Left ventricle myocardium inferior (tissue), 1 donor: ENCODE results near the gene KRT75. TPM values are rescaled to one million over a fixed set of nuclear protein-coding genes. Genes with fewer than 3 reads are reported as not detected.

Experiments
- DNase-seq: peaks from one replicate; pipeline ENCODE4 v3.0.0-alpha.2; 2020
- H3K27ac ChIP-seq: fragments of 200-600 bp; replicated peaks from 2 replicates; pipeline ENCODE4 v1.8.0; 2021
- H3K27me3 ChIP-seq: fragments of 200-600 bp; 2 replicates; pipeline ENCODE4 v1.8.0; 2021; ENCODE audit warnings: low read depth
- H3K36me3 ChIP-seq: fragments of 200-600 bp; 2 replicates; pipeline ENCODE4 v1.8.0; 2021
- H3K4me1 ChIP-seq: fragments of 200-600 bp; 2 replicates; pipeline ENCODE4 v1.8.0; 2021
- H3K4me3 ChIP-seq: fragments of 200-600 bp; 2 replicates; pipeline ENCODE4 v1.8.0; 2021; ENCODE audit warnings: mild to moderate bottlenecking, moderate library complexity
- H3K9me3 ChIP-seq: fragments of 200-600 bp; replicated peaks from 2 replicates; pipeline ENCODE4 v1.8.0; 2021
- CTCF ChIP-seq: fragments of 200-600 bp; IDR thresholded peaks from 2 replicates; pipeline ENCODE4 v1.8.0; 2021; ENCODE audit warnings: antibody characterized with exemption, mild to moderate bottlenecking, borderline replicate concordance
- intact Hi-C: fragments of 100-400 bp; cut with micrococcal nuclease; formaldehyde crosslinking; loops from one replicate; pipeline ENCODE4 v1.11.0; 2022
- total RNA-seq: library from RNA; stranded (reverse); fragmentation: NEBNext Ultra II Directional; extraction: Animal tissue kit (Norgen Biotek cat#: 25700); gene quantifications from one replicate; pipeline ENCODE4 v1.2.1, GENCODE V29; 2021
- donor health status: DM: no; HTN: yes; CAD: no; lungs with severe emphysema.

Gene KRT75
- total RNA-seq, 1 donor from 2014 or later: not detected

- Histone ChIP-seq H3K36me3 (no peaks in the 10 kb centered on the region), H3K9me3 (no peaks in the 10 kb centered on the region), H3K27me3 (peaks cover 40% of the 10 kb centered on the region), H3K4me3 (no peak overlapping the region), H3K4me1 (no peaks in the 10 kb centered on the region), H3K27ac (no peak overlapping the region)
- intact Hi-C loops: no loop called here
- DNase-seq: no peak
- TF ChIP-seq CTCF: no peak
Measured at GRCh38 chr12:52469853-52470252, 35.7 kb upstream of the KRT75 start.

- no peak for DNase-seq
- intact Hi-C loops: no loop called here
- TF ChIP-seq CTCF: no peak
- H3K27me3 ChIP-seq: peaks cover 46% of the 10 kb centered on the region
- H3K36me3 ChIP-seq: no peaks in the 10 kb centered on the region
- no peak overlapping the region for H3K4me3 ChIP-seq
- no peaks in the 10 kb centered on the region for H3K4me1 ChIP-seq
- no peaks in the 10 kb centered on the region for H3K9me3 ChIP-seq
- no peak overlapping the region for H3K27ac ChIP-seq
Measured at GRCh38 chr12:52464897-52465296, 30.7 kb upstream of the KRT75 start.

DNA sequence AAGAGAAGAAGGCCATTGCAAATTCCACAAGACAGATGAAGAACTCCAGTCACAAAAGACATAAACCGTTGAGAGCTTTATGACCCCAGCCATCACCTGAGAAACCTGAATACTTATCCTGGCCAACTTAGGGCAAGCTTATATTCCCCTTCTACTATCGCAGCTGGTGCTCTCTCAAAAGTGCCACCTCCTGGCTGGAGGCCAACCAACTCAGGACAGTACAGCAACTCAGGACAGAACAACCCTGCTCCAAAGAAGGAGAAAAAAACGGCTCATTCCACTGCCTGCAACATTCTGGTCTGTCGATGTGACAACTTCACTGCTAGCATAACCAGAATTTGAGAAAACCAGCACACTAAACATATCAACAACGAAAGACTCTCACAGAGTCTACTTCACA lies 27.5 kb upstream of the KRT75 start:
- H3K4me3 ChIP-seq: no peak overlapping the region
- intact Hi-C loops: no loop called here
- no peaks in the 10 kb centered on the region for H3K4me1 ChIP-seq
- DNase-seq: peak; percentile 33
- no peak for TF ChIP-seq CTCF
- H3K27ac ChIP-seq: no peak overlapping the region
- H3K36me3 ChIP-seq: no peaks in the 10 kb centered on the region
- H3K27me3 ChIP-seq: peaks cover 24% of the 10 kb centered on the region
- no peaks in the 10 kb centered on the region for H3K9me3 ChIP-seq

GRCh38 chr12:52458861-52459260 lies 24.7 kb upstream of the KRT75 start:
- TF ChIP-seq CTCF: no peak
- no peaks in the 10 kb centered on the region for H3K4me1 ChIP-seq
- intact Hi-C loops: no loop called here

GRCh38 chr12:52455821-52456220 lies 21.6 kb upstream of the KRT75 start:
- DNase-seq: no peak
- Histone ChIP-seq H3K27me3 (peaks cover 21% of the 10 kb centered on the region), H3K36me3 (no peaks in the 10 kb centered on the region), H3K27ac (no peak overlapping the region), H3K4me3 (no peak overlapping the region), H3K4me1 (no peaks in the 10 kb centered on the region), H3K9me3 (no peaks in the 10 kb centered on the region)
- TF ChIP-seq CTCF: no peak
- intact Hi-C loops: no loop called here

More at GRCh38 chr12:52458861-52459260, 24.7 kb upstream of the KRT75 start:
- H3K4me3 ChIP-seq: no peak overlapping the region
- no peak overlapping the region for H3K27ac ChIP-seq
- H3K36me3 ChIP-seq: no peaks in the 10 kb centered on the region
- DNase-seq: no peak
- H3K27me3 ChIP-seq: peaks cover 24% of the 10 kb centered on the region
- H3K9me3 ChIP-seq: no peaks in the 10 kb centered on the region
